HG02642 (cell line): ENCODE results near the gene TXNIP.

Experiments used
- ATAC-seq: cut with Tn5 transposase; IDR thresholded peaks from one replicate; pipeline ENCODE4 v1.9.1; 2021; ENCODE audit warnings: mild to moderate bottlenecking; ENCODE audit not compliant: unreplicated experiment, poor library complexity

The TXNIP gene

DNA sequence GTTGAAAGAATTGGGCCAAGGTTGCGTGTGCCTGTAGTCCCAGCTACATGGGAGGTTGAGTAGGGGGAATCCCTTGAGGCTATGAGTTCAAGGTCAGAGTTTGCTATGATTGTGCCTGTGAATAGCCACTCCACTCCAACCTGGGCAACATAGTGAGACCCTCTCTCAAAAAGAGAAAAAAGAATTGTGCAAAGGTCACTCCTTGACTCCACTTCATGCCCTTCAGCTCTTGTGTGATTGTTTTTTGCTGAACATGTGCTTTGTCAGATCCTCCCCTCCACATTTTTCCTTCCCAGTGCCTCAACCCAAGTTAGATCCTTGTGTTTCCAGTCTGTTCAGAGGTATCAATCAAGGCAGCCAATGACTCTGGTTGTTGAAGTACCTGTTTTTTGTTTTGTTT lies 8.5 kb downstream of the TXNIP start:
- no peak for ATAC-seq

DNA sequence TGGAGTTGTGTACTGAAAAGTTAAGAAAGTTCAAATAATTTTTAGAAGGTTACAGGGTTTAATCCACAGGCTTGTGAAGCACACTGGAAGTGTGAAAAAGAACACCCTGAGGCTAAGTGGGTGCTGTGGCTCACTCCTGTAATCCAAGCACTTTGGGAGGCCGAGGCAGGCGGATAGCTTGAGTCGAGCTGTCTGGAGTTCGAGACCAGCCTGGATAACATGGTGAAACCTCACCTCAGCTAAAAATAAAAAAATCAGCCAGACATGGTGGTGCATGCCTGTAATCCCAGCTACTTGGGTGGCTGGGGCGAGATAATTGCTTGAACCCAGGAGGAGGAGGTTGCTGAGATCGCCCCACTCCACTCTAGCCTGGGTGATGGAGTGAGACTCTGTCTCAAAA lies 9.8 kb downstream of the TXNIP start:
- ATAC-seq: no peak

DNA sequence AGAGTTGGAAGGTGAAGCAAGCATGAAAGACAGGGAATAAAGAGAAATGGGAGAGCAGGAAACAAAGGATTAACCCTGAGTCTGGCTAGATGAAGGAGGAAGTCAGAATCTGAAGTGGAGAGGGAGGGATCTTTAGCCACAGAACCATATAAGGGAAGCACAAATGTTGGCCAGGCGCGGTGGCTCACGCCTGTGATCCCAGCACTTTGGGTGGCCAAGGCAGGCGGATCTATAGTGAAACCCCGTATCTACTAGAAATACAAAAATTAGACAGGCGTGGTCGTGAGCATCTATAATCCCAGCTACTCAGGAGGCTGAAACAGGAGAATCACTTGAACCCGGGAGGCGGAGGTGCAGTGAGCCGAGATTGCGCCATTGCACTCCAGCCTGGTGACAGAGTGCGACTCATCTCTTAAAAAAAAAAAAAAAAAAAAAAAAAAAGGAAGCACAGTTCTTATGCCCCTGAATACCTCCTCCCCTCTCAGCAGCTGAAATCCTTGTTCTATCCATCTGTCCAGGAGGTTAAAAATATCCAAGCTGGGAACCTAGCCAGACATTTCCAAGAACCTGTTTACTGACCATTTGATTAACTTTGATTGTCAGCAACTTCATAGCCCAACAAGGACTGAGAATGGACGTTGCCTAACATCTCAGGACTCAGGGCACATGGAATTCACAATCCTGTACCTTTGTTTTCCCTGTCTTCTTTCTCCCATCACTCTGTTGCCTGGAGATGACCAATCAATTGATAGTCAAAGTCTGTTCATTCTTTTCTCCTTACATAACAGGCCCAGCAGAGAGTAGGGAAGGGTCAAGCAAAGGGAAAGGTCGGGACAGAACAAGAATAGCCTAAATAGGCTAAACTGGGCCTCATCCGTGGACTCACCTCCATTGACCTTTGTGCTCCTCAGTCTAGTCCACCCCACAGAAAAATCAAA lies 10.6 kb downstream of the TXNIP start:
- no peak for ATAC-seq

DNA sequence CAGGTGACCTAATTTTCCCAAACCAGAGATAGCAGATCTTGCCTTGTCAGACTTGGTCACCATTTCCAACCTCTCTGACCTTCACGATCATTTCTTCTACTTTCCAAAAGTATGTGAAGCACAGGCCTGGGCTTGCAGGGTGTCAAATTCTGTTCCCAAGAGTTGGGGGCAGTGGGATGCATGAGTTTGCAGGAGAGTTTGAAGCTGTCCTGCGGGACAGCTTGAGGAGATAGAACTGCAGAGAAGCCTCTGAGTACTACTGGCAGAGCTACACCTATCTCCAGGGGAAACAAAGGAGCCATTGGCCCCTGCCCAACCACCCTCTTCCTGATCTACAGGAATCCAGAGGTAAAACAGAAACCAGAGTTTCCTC lies 11.3 kb downstream of the TXNIP start:
- no peak for ATAC-seq

DNA sequence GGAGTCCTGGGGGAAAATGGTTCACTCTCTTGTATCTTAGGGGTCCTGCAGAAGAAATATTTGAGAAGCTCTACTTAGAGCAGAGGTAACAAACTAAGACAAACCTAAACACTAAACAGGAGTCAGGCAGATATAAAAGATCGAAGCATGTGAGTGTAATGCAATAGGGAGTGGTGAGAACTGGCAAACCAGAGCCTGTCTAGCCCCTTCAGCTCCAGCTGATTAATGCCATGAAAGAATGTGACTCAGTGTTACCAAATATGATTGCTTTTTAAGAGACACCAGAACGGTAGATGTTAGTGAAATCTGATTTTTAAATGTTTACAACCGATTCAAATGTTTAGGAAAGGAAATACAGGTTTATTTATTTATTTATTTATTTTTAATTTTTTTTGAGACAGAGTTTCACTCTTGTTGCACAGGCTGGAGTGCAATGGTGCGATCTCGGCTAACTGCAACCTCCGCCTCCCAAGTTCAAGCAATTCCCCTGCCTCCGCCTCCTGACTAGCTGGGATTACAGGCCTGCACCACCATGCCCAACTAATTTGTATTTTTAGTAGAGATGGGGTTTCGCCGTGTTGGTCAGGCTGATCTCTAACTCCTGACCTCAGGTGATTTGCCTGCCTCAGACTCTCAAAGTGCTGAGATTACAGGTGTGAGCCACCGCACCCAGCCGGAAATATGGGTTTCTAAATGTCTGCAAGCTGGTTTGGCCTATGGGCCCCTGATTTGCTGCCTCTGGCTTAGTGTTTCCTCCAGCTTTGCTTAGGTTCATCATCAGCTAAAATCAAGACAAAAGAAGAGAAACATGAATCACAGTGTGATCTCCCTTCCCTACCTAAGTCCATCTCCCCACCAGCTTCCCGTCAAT lies 12.2 kb downstream of the TXNIP start:
- no peak for ATAC-seq

DNA sequence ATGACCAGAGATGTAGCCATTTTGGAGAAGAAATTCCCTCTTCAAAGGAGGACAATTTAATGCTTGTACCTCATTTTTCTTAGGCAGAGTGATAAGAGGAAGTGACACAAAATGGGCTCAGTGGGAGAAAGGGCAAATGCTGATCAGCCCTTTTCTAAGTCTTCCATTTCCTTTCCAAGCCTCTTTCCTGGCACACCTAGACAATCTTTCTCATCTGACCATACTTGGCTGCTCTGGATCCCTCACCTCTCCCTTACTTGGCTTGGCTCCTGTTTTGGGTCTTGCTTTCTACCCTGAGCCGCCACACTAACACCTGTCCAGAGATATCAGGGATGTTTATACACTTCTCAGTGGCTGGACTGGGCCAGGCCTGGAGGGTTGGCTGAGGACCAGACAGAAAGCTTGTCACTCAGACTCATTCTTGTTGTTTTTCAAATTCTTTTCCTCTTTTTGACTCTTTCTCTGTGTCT lies 13.1 kb downstream of the TXNIP start:
- no peak for ATAC-seq

DNA sequence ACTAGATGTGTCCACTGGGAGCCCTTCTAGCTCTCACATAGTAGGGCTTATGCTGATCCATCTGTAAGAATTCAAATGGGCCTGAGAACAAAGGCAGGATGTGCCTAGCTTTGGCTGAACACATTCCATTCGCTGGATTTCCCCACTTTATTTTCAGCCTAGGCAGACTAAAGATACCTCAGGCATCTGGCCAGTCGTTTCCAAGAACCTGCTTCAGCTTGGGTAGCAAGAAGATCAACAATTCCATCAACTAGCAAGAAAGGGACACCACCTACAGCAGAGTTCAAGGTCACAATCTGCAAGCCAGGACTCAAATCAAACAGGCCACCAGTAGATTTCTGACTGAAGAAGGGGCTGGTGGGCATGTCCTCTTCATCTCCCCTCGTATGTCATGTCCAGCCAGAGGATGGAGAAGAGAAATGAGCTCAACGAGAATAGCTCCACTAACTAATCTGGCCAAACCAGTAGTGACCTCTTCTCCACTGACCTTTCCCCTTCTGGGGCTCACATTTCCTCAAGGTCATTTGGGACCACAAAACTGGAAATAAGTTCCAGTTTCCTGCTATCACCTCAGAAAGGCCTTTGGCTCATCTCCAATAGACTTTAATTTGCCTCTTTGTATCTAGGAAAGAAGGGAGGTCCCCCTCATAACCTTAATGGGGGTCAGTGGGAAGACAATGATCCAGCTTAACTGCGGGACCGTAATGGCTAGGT lies 14.2 kb downstream of the TXNIP start:
- ATAC-seq: no peak

DNA sequence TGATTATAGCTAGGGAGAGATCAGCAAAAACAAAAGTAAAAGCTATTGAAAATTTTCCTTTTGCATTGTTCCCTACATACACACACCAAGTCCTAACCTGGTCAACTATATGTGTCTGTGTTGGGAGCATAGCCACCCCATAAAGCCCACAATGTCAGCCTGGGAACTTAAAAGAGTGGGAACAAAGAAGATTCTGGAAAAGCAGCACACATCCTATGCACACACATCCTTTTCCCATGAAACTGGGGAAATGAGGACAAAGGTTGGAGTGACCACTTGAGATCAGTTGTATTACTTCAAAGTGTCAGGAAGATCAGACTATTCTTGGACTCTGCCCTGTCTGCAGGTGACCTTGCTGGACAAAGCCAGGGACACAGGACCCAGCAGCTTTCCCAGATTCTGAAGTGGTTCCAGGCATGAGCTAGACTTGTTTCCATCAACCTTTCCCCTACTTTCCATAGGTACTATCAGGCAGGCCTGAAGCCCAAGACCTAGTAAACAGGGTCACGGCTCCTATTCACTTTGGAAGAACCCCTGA lies 15.9 kb downstream of the TXNIP start:
- ATAC-seq: no peak

DNA sequence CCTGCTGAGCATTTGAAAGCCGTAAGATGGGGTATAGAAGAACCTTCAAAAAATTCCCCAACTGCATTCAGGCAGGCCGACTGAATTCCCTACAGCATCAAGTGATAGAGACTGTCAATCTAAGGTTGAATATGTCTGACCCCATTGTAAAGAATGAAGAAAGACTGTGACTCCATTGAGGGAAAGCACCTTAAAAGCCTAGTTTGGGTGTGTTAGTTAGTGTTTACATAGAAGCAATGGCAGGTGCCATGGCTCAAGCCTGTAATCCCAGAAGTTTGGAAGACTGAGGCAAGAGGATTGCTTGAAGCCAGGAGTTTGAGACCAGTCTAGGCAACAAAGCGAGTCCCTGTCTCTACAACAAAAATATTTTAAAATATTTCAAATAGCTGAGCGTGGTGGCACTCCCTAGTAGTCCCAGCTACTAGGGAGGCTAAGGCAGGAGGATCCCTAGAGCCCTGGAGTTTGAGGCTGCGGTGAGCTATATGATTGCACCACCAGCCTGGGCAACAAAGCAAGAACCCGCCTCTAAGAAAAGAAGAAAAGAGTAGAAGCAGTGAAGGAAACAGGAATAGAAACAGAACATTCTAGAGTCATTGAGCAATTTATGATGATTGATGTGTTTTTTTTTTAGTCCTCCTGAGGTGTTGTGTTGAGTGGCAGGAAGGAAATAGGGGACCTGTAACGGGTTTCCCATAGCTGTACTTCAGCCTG lies 16.5 kb downstream of the TXNIP start:
- ATAC-seq: no peak

DNA sequence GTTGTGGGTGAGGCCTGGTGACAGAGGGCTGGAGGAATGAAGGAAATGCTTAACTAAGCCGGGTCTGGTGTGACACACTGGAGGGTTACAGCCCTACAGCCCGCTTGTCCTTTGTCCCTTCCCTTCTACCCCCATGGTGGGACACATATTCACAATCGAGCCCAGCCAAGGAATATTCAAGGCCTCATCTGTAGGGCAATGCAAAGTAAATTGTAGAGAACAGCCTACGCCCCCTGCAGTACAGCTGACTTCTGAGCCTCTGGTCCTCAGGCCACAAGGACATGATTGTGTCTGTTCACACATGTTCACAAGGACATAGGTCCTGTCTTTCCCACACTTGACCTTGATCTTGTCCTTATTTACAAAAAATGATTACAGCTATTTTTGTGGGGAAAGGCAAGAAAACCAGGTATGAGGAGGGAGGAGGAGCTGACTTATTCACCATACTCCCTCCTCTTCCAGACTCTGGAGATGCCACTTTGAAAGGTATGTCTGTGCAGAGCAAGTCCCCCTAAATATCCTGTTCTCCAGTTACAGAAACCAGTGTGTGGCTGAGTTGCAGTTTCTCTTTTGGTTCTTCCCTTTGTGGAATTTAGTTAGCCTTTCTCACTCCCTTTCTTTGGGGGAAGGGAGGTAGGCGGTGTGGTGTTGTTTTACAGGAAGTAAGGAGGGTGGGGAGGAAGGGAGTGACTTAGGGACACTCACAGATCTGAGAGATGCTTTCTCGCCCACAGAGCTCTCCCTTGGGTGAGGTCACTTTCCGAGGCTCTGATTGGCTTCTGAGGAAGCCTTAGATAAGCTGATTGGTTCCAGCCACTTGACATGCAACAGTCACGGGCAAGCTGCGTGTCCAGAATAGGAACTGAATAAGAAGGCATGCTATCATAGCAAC lies 17.3 kb downstream of the TXNIP start:
- peak; percentile 91 for ATAC-seq

DNA sequence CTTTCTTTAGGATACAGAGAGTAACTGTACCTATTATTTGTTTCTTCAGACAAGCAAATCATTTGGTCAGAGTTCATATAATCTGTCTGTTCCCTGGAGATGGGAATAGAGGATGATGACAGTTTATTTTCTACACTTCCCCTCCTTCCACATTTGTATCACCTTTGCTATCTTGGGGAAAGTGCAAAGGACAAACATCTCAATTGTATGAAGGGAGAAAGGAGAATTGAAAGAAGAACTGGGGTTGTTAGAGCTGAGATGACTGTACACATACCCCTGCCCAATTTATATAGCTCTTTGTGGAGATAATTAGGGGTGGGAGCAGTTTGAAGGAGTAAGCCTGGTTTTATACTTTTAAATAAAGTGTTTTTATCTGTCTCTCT lies 17.9 kb downstream of the TXNIP start:
- ATAC-seq: no peak

DNA sequence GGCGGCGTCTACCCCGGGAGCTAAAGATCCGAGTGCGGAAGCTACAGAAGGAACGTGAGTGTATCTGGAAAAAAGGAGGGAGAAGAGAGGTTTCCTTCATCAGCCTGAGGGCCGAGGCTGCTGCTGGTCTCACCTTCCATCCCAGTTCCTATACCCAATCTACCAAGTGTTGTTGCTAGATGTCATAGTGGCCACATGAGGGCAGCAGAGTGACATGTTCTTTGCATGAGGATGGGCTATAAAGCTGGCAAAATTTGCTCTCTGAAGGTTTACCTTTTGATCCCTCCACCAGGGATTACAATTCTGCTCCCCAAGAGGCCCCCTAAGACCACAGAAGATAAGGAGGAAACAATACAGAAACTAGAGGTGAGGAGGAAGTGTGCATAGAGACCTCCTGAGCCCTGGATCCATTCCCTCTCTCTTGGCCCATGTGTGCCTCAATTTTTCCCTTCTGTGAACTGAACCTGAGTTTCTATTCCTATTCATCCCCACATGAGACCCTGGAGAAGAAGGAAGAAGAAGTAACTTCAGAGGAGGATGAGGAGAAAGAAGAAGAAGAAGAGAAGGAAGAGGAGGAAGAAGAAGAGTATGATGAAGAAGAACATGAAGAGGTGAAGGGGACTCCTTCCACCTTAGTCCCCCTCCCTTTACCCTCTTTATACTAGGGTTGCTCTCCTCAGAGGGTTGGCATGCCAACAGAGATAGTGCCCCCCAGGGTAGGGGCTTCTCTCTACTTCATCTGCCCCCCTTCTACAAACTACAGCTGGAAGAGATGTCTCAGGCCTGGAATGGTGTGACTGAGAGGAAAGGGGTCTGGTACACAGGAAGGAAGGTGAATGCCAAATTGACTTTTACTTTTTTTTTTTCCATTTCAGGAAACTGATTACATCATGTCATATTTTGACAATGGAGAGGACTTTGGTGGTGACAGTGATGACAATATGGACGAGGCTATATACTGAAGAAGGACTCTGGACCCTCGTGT lies 18.6 kb downstream of the TXNIP start:
- peak; percentile 31 for ATAC-seq

DNA sequence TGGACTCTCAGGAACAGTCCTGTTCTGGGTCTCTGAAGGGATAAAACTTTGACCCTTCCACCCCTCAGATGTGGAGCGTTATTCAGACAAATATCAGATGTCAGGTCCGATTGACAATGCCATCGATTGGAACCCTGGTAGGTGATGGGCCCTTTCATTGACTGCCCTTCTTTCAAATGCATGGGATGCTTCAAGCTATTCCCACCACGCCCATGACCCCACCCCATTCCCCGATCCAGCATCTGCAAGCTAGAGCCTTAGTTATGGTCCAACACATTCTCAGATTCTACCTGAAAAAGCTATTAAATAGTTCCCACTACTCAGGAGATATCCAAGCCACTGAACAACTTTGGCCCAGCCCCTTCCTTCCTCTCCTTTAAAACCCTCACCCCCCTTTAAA lies 19.4 kb downstream of the TXNIP start:
- no peak for ATAC-seq

DNA sequence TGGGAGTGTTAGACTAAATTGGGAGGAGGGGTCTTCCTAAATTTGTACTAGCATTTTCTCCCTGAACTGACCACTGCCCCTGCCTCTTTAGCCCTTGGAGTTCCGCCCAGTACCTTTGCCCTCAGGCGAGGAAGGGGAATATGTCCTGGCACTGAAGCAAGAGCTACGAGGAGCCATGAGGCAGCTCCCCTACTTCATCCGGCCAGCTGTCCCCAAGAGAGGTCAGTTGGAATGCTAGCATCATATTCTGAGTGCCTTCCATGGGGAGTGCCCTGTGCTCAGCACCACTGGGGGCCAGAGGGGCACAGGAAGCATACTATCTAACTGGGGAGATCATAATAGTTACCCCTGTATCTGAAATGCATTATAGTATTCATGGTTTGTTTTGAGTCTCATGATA lies 21.2 kb downstream of the TXNIP start:
- no peak for ATAC-seq

DNA sequence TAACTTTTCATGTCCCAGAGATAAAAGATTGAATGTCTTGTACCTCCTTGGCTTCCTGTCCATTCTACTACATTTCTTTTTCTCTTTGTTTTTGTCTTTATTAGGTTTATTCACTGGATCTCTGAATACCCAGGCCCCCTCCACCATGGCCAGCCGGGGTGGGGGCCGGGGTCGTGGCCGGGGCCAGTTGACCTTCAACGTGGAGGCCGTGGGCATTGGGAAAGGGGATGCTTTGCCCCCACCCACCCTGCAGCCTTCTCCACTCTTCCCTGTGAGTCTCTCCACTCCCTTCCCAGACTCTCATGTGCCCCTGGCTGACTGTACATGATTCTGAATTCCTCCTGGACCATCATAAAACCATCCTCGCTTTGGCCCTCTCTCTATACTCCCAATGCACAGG lies 21.7 kb downstream of the TXNIP start:
- ATAC-seq: no peak

DNA sequence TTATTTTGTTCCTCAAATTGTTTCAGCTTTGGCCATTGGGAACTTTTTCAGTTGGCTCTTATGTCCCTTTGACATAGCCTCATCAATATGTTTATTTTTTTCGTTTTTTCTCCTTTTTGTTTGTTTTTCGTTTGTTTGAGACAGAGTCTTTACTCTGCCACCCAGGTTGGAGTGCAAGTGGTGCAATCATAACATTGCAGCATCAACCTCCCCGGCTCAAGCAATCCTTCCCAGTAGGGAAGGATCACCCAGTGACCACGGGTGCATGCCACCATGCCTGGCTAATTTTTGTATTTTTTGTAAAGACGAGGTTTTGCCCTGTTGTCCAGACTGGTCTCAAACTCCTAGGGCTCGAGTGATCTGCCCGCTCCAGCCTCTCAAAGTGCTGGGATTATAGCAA lies 23.8 kb downstream of the TXNIP start:
- ATAC-seq: no peak

DNA sequence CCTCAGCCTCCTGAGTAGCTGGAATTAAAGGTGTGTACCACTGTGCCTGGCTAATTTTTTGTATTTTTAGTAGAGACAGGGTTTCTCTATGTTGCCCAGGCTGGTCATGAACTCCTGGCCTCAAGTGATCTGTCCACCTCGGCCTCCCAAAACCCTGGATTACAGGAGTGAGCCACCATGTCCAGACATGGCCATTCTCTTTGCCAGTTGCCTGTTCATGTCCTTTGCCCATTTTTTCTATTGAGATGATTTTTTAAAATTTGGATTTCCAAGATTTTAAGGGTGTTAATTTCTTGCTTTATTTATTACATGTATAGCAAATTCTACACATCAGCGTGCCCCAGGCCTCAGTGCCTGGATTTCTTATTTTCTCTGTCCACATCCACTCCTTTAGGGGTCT lies 29.1 kb downstream of the TXNIP start:
- no peak for ATAC-seq
